ENCODE data around the gene MICAL2.

MICAL2 gene

DNA sequence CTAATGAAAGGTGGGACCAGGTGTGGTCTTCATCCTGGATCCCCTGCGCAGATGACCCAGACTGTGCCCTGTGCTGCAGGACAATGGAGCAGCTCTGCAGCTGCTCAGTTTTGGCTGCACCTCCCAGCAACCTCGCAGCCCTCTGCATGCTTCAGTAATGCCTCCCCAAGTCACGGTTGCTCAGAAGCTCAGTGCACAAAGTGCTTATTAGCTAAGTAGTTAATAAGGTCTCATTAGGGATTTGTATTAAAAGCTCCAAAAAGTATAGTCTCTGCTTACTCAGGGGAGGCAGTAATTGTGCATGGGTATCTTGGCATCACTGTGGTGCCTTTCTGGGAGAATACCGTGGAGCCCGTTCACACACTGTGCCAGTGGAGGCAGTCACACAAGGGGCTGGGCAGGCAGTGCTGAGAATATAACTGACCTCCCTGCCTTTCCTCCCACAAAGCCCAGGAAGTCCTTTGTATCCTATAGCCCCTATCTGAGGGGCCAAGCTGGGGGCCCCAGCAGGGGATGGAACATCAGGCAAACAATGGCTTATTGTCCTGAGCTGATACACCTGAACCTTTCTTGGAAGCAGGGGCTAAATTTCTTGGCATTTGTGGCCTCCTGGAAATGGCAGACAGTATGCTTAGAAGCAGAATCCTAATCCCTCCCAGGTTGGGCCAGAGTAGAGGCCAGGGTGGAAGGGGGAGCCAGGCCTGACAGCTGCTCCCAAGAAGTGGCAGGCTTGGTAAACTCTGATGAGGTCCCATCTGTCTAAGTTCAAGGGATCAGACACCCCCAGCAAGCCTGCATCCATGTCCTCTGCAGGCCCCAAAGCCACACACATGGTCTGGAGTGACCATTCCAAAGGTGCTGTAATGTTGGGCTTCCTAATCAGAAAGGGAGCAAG, 141.5 kb downstream of the MICAL2 start:
- no peak for DNase-seq

DNA sequence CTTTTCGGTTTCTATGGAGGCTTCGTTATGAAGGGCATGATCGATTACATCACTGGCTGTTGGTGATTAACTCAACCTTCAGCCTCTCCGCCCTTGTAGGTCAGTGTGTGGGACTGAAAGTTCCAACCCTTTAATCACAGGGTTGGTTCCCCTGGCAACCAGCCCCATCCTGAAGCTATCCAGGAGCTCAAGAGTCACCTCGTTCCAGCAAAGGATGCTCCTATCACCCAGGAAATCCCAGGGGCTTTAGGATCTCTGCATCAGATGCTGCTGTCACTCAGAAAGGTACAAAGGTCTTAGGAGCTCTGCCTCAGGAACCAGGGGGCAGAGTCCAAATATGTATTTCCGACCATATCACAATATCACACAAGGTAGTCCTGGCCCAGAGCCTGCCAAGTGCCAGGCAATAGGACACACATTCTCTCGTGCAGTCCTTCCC, 143.5 kb downstream of the MICAL2 start:
- no peak for DNase-seq

DNA sequence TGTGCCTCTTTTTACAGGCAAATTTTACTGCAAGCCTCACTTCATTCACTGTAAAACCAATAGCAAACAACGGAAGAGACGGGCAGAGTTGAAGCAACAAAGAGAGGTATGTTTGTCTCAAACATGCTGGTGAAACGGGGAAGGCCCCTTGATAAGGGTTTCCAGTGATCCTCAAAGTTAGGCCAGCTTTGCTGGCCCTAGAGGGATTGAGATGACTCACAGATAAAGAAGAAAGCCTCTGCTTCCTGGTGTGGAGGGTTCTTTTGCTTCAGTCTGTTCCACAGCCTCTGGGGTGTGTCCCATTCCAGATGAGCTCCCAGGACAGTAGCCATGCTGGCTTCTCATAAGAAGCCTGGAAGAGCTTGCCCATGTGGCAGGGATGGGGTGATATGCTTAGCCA, 148.1 kb downstream of the MICAL2 start:
- no peak for DNase-seq

DNA sequence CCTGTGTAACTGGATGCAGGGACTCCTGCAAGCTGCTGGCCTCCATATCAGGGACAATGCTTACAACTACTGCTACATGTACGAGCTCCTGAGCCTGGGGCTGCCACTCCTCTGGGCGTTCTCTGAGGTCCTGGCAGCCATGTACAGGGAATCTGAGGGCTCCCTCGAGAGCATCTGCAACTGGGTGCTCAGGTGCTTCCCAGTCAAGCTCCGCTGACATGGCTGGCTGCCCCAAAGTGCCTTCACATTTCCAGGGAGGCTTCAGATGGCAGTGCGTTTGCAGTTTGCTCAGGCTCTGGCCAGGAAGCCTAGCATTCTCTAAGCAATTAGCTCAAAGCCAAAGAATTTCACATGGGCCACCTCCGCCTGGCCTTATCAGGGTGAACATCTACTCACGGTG, 149.6 kb downstream of the MICAL2 start:
- no peak for DNase-seq

DNA sequence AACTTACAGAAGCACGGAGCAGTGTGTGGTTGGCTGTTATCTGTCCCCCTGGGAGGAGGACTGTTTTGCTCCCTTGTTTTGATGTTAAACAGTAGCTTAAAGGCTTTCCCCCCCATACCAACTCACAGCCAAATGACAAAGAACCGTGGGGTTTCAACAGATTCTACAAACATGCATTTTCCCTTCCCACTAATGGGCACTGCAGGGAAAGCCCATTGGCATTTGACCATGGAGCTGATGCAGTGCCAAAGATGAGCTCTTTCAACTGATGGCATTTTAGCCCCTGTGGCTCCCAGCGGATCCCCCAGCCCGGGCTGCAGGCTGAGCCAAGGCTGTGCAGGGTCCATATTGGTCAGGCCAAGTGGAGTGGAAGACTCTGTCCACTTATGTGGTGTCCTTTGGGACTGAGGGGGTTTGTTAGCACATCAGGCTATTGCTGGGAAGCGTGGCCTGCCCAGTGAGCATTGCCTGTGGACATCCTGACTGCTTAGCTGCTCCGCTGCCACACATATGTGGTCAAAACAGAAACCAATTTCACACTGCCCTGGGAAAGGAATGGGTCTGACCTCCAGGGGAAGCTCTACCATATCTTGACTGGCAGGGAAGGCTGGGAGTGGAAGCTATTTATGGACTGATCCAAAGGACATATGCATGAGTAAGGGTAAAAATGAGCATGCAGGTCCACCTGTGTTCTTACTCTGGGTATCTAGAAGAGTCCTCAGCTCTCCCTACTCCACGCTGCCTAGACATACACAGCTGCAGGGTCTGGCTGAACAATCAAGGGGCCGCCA, 150.5 kb downstream of the MICAL2 start:
- no peak for DNase-seq

DNA sequence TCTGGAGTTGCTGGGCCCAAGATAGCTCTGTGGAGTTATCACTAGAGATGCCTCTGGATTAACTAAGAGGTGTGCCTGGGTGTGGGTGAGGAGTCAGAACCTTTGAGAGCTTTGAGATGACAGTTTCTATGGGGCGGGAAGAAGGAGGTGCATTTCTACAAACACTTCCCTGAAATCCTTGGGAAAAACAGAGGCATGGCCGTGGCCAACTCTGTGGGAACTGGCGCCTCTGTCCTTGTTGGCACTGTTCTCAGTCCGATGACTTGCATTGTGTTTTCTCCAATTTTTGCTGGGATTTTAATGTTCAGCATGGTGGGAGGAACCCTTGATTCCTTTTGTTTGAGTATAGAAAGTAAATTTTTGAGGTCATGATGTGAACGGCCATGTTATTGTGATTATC, 151.2 kb downstream of the MICAL2 start:
- DNase-seq = no peak

DNA sequence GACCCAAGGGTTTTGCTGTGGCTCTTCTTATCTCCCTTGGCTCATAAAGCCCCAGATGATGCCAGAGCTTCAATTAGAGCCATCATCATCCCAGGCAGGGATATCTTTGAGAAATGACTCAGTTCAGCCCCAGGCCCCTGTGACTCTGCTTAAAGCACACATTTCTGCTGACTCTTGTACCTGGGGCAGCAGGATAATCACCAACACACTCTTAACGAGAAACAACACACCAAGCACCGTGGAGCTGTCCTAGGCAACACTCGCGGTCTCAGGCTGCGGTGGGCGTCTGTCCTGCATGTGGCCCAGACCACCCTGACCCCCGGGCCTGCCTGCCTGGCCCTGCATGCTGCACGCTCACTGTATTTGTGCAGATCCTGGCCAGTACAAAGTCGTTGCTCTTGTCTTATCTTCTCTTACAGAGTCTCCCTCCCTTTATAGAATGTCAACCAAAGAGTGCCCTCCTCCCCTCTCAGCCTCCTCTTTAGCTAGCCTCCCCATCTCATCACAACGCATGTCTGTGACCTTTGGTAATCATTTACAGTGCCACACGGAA, 152.8 kb downstream of the MICAL2 start:
- no peak for DNase-seq

DNA sequence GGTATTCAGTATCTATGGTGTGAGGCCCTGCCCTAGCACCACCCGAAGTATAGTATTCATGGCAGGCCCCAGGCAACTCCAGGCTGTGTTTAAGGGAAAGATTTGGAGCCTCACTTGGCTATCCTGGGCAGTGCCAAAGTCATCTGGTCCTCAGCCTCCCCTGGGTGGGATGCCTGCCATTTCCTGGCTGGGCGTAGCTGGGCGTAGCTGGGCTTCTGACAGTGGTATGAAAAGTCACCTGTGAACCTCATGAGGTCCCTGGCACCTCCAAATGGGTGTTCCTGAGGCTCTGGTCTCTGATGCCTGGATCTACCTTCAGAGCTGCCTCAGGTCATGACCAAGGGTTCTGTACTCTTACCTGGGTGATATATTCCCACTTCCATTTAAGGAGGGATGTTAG, 154.0 kb downstream of the MICAL2 start:
- no peak for DNase-seq

DNA sequence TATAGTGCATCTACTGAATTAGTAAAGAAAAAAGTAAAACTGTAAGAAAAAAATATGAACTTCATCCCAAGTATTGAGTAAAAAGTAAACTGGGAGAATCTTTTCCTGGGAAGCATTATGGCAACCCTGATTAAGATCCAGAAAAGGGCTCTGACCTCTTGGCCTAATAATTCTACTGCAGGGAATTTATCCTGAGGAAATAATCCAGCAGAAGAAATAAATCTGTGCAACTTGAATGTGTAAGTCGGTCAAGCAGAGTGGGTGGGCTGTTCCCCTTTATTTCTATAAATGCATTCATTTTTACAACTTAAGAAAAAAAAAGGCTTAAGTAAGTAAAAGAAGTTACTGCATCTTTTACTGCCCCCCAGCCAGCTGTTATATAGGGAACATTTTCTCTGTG, 155.7 kb downstream of the MICAL2 start:
- no peak for DNase-seq

DNA sequence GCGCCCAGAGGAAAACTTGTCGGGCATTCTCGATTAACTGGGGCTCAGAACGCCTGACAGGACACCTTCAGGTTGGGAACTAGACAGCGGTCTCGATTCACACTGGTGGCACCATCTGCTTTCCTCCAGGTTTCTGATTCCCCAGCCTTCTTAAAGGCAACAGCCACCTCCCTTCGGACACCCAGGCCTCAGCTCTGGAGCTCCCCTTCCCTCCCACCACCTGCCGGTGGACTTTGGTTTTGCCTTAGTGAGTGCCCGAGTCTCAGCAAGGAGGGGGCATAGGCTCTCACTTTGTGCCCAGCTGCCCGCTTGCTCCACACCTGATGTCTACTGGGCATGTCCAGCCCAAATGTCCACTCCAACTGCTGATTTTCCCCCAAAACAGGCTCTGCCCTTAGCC, 156.6 kb downstream of the MICAL2 start:
- DNase-seq = no peak

DNA sequence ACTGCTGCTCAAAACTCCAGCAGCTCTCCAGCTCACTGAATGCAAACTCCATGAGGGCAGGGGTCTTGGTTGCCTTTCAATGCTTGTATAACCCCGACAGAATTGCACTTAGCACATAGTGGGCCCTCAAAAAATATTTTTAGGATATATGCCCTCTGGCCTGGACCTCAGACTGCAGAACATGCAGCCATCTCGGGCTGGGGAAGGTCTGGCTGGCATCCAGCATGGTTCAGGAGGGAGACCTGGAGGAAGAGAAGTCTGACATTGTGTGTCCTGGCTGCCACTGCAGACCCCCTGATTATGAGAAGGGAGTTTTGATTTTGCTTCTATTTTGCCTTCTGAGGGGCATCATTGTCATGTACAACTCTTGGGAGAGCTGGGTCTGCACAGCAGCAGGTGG, 157.5 kb downstream of the MICAL2 start:
- DNase-seq = no peak

DNA sequence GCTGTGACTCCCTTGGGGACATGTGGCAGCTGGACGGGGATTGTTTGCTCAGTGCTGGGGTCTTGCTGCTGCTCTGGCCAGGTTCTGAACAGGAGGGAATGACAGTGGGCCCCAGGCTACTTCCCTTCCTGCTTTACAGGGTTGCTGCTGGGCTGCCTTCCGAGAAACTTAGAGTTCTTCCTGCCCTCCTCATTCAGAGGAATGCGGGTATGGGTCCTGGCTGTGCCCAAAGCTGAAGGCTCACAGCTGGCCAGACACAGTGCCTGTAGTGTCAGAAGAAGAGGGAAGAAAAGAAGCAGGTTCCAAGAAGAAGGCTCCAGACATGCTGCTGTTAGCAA, 158.7 kb downstream of the MICAL2 start:
- DNase-seq = no peak

DNA sequence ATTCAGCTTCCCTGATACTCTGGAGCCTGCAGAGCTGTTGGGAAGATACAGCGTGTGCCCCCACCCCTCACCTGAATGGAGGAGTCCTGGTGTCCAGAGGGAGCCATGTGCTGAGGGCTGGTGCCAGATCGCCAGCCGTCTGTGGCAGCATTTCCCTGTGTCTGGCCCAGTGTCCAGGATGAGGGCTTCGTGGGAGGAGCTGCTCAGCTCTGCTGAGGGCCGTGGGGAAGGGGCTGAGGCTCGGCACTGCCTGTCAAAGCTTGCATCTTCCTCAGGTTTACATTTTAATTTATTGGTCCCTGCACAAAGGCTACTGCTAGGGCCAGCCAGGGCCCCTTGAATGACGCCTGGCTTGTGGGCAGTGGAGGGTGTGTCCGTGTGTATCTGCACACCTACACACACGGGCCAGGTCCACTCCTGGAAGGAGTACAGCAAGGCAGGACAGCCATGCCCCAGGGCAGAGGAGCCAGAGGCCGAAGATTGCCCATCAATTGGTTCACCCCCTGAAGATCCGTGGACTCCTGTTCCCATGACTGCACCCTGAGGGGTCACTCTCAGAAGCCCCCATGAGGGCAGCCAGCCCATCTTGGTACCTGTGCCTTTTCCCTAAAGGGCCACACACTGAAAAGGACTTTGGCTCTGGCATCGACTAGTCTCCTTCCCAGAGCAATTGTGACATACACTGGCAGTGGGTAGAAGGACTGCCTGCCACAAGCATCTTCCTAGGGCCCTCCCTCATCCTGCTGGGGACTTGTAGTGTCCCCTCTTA, 159.2 kb downstream of the MICAL2 start:
- DNase-seq = no peak

DNA sequence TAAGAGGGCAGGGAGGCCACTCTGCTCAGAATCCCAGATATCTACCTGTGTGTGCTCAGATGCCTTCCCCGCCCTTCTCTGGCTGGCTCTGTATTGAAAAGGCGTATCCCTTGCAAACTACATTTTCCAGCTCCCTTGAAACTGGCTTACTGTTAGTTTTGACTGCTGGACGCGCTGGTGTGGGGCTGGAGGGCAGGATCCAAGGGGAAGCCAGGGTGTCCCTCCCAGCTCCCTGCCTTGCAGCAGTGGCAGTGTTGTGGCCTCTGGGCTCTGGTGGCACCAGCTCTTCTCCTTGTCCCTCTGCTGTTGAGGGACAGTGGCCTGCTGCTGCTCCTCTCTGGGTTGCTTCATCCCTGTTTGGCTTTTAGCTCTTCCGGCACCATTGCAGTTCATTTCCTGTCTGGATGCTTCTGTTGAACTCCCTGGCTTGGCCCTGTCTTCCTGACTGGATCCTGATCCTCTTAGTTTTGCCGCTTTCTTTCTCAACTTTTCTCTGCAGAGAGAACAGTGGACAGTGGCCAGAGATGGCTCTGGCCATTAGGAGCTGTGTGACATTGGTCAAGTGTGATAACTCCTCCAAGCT, 159.9 kb downstream of the MICAL2 start:
- DNase-seq = no peak

DNA sequence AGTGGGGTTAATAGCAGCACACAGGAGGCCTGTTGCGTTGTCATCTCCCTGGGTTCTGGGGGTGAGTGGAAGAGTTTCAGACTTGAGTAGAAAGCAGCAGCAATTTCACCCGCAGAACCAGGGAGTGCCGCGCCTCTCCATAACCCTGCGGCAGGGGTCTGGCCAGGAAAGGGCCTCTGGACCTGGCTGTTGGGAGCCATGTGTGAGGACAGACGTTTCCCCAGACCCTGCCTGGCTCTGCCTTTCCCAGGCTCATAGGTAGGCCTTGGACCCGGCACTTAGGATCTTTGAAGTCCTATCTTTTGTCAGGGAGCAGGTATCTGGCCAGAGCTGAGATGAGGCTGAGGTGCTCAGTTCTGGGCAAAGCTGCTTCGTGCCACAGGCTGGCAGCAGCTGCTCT, 160.4 kb downstream of the MICAL2 start:
- DNase-seq = no peak

DNA sequence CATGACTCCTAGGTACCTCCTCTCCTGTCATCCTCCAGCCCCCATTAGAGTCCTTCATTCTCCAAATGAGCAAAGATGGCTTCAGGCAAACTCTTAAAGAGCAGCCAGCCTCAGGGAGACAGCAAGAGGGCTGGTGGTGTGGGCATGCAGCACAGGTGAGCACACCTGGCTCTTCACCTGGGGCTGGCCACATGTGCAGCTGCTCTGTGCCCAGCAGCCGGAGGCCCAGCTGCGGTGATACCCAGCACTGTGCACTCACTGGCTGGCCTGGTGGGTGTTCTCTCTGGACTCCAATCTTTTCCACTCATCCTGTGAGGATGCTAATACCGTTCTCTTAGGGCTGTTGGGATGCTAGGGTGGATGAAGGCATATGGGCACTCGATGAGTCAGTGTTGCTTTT, 160.9 kb downstream of the MICAL2 start:
- no peak for DNase-seq

DNA sequence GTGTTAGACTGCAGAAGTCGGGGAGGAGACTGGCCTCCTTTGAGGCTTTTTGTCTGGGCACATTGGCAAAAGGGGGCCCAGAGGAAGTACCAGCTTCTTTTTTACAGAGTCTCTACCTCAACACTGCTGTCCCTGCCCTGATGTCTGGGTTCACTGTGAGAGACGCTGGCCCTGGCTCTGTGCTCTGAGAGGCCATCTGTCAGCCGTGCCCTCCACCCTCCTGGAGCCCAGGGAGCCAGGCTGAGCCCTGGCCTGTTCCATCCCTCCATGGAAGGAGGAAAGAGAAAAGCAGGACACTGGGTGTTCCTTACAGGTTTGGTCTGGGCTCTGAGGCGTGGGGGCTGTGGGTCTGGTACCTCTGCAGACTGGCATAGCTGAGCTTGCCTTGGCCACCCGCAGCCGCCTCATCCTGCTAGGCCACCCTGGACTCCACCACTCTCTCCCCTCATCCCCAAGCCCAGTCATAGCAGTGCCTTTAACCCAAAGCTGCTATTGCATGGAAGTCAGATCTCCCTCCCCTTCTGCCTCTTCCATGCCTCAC, 161.5 kb downstream of the MICAL2 start:
- DNase-seq = no peak

DNA sequence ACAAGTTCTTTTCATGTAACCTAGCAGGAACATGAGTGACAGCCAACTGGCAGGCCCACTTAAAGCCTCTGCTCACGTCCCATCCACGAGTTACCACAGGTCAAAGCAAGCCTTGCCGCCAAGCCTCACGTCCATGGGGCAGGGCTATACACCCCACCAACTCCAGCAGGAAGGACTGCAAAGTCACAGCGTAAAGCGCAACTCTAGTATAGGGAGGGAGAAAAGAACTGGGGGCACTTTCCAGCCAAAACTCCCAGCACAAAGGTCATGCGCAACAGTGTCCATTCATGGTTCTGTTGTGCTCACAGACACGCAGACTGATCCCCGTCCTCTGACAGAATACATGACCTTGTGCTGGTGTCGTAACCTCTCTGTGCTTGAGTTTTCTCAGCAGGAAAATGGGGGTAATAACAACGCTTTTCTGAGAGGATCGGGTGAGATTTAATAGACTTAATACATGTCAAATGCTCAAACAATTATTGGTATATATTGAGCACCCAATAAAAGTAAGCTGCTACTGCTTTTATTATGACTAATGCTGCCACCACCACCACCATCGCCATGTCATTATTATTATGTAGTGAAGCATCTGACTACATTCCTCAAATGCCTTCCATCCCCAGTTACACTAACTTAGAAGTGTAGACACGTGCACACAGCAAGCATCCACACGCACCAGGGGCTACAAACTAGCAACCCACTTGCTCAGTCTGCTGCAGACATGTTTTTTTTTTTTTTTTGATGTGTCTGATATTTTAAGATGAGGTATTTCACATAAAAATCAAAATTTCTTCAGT, 162.6 kb downstream of the MICAL2 start:
- no peak for DNase-seq

DNA sequence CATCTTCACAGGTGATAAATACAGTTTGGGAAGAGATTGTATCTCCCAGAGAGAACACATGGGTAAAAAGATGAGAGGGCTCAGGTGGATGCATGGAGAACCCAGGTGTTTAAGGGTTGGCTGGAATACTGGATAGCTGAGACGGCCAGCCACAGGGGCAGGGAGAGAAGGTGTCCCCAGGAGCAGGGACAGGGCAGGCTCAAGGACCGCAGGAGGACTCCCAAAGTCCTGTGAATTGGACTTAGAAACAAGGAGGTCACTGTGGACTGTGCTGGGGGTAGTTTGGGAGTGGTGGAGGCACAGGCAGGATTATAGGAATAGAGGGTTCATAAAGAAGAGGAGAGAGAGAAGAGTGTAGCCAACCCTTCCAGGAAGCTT, 163.2 kb downstream of the MICAL2 start:
- DNase-seq = no peak

DNA sequence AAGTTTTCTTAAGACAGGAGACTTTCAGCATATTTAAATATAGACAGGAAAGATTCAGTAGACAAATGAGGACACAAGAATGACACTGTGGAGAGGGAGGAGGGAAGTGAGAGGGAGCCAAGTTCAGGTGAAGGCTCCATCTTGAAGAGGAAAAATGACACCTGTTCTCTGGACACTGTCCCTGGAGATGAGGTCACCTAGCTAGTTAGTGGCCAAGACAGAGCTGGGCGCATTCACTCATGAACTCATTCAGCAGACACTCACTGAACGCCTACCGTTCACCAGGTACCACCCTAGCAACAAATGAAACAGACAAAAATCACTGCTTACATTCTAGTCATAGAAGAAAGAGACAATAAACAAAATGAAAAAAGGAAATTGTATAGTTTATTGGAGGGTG, 163.7 kb downstream of the MICAL2 start:
- DNase-seq = no peak

DNA sequence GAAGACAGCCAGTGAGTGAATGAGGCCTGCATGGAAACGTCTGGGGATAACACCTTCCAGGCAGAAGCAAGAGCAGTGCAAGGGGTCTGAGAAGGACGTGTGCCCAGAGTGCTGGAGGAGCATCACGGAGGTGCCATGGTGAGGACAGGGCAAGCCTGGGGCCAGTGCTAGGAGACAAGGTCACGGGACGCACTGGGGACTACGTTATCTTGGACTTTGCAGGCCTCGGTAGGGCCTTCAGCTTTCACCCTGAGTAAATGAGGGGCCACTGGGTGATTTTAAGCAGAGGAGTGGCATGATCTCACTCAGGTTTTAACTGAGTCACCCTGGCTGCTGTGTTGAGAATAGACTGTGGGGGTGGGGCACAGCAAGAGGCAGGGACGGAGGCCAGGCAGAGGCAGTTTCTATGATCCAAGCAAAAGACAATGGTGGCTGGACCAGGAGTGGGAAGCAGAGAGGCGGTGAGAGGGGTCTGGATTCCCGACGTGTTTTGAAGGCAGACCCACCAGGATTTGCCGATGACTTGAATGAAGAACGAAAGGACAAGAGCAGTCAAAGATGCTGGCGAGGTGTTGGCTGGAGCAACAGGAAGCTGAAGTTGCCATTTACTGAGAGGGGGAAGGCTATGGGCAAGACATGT, 164.3 kb downstream of the MICAL2 start:
- no peak for DNase-seq
